Measurements from ENCODE around the gene ZNF507. TPM values are rescaled to one million over a fixed set of nuclear protein-coding genes. Genes with fewer than 3 reads are reported as not detected.

The ZNF507 gene
- 22.2 TPM for total RNA-seq (ENCODE audit: unreplicated experiment)
- long read RNA-seq, partial matches to known transcripts = 1 of 1 reads
- long read RNA-seq, other reads (novel, unspliced or antisense) = 0 of 1 reads

GRCh38 chr19:32345261-32346207, at the start of gene ZNF507:
Gene ZNF507, plus strand, starts transcription at chr19:32345610. Its CDS starts 7,221 bp downstream, at chr19:32352831.
- Mint-ChIP-seq H3K27me3 (ENCODE audit: unreplicated experiment) (peaks cover 3% of the 10 kb centered on the region), H3K36me3 (ENCODE audit: low read depth, unreplicated experiment) (peaks cover 12% of the 10 kb centered on the region), H3K27ac (ENCODE audit: unreplicated experiment) (peak within 1 kb of the TSS; percentile 90), H3K9me3 (ENCODE audit: unreplicated experiment) (no peaks in the 10 kb centered on the region), H3K4me3 (ENCODE audit: unreplicated experiment) (peak within 1 kb of the TSS; percentile 98), H3K4me1 (ENCODE audit: unreplicated experiment) (no peaks in the 10 kb centered on the region)
- peak; percentile 89 for DNase-seq (ENCODE audit: low spot score)
- no peak for TF ChIP-seq CTCF (IDR thresholded peaks at IDR 0.05; ENCODE audit: unreplicated experiment)

DNA sequence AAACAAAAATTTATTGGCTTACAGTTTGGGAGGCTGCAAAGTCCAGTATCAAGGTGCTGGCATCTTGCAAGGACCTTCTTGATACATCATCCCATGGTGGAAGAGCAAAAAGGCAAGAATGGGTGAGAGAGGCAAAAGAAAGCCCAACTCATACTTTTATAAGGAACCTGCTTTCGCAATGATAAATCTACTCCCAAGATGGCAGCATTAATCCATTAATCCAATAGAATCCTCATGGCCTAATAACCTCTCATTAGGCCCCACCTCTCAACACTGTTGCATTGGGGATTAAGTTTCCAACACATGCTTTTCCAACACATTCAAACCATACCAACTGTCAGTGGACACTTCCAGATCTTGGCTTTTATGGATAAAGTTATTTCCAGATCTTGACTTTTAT, 48.7 kb upstream of the ZNF507 start:
- Mint-ChIP-seq H3K4me1 (ENCODE audit: unreplicated experiment) (no peaks in the 10 kb centered on the region), H3K27ac (ENCODE audit: unreplicated experiment) (no peak overlapping the region)
- DNase-seq (ENCODE audit: low spot score) = no peak

DNA sequence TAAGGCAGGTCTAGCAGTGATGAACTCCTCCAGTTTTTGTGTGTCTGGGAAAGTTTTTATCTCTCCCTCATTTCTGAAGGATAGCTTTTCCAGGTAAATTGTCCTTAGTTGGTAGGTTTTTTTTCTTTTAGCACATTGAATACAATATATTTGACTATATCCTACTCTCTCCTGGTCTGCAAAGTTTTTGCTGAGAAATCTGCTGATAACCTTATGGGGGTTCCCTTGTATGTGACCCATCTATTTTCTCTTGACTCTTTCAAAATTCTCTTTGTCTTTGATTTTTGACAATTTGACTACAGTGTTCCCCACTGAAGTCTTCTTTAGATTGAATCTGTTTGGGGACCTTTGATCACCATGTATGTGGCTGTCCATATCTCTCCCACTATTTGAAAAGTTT, 42.6 kb upstream of the ZNF507 start:
- TF ChIP-seq CTCF (IDR thresholded peaks at IDR 0.05; ENCODE audit: unreplicated experiment) = no peak
- no peaks in the 10 kb centered on the region for H3K36me3 Mint-ChIP-seq (ENCODE audit: low read depth, unreplicated experiment)
- H3K27ac Mint-ChIP-seq (ENCODE audit: unreplicated experiment) = no peak overlapping the region
- H3K4me1 Mint-ChIP-seq (ENCODE audit: unreplicated experiment) = no peaks in the 10 kb centered on the region
- no peak overlapping the region for H3K4me3 Mint-ChIP-seq (ENCODE audit: unreplicated experiment)
- H3K27me3 Mint-ChIP-seq (ENCODE audit: unreplicated experiment) = no peaks in the 10 kb centered on the region
- no peaks in the 10 kb centered on the region for H3K9me3 Mint-ChIP-seq (ENCODE audit: unreplicated experiment)
- DNase-seq (ENCODE audit: low spot score) = no peak

More for the DNA sequence above, 48.7 kb upstream of the ZNF507 start:
- H3K36me3 Mint-ChIP-seq (ENCODE audit: low read depth, unreplicated experiment) = no peaks in the 10 kb centered on the region
- TF ChIP-seq CTCF (IDR thresholded peaks at IDR 0.05; ENCODE audit: unreplicated experiment) = no peak
- H3K9me3 Mint-ChIP-seq (ENCODE audit: unreplicated experiment) = no peaks in the 10 kb centered on the region
- no peak overlapping the region for H3K4me3 Mint-ChIP-seq (ENCODE audit: unreplicated experiment)
- no peaks in the 10 kb centered on the region for H3K27me3 Mint-ChIP-seq (ENCODE audit: unreplicated experiment)

DNA sequence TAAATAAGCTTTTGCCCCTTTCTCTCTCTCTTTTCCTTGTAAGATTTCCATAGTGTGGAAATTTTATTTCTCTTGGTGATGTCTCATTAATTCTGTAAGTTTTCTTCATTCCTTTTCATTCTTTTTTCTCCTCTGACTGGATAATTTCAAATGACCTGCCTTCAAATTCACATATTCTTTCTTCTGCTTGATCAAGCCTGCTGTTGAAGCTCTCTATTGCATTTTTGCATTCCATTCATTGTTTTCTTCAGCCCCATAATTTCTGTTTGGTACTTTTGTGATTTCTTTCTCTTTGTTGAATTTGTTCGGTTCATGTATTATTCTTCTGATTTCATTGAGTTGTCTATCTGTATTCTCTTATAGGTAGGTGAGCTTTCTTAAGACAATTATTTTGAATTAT, 42.2 kb upstream of the ZNF507 start:
- Mint-ChIP-seq H3K27me3 (ENCODE audit: unreplicated experiment) (no peaks in the 10 kb centered on the region), H3K36me3 (ENCODE audit: low read depth, unreplicated experiment) (no peaks in the 10 kb centered on the region), H3K4me3 (ENCODE audit: unreplicated experiment) (no peak overlapping the region), H3K9me3 (ENCODE audit: unreplicated experiment) (no peaks in the 10 kb centered on the region), H3K27ac (ENCODE audit: unreplicated experiment) (no peak overlapping the region), H3K4me1 (ENCODE audit: unreplicated experiment) (no peaks in the 10 kb centered on the region)
- TF ChIP-seq CTCF (IDR thresholded peaks at IDR 0.05; ENCODE audit: unreplicated experiment) = no peak
- no peak for DNase-seq (ENCODE audit: low spot score)

DNA sequence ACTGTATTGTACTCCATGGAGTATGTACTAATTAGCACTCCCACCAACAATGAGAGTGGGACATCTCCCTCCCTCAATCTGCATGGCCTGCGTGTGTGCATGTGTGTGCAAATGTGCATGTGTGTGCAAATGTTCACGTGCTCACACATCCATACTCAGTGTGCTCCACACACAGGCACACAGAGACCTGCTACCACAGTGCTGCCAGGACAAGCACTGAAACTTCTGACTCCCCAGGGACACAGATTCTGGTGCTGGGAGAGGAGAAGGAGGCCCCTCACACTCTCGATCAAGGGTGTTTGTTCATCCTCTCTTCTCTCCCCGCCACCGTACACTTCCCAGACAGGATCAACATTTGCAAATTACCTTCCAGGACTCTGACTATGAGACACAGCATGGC, 37.8 kb upstream of the ZNF507 start:
- Mint-ChIP-seq H3K9me3 (ENCODE audit: unreplicated experiment) (no peaks in the 10 kb centered on the region), H3K4me1 (ENCODE audit: unreplicated experiment) (no peaks in the 10 kb centered on the region), H3K4me3 (ENCODE audit: unreplicated experiment) (no peak overlapping the region), H3K36me3 (ENCODE audit: low read depth, unreplicated experiment) (no peaks in the 10 kb centered on the region), H3K27me3 (ENCODE audit: unreplicated experiment) (peaks cover 1% of the 10 kb centered on the region), H3K27ac (ENCODE audit: unreplicated experiment) (no peak overlapping the region)
- TF ChIP-seq CTCF (IDR thresholded peaks at IDR 0.05; ENCODE audit: unreplicated experiment) = no peak
- no peak for DNase-seq (ENCODE audit: low spot score)

All from endothelial cell (in vitro differentiated cells).